Dendritic cell treated with granulocyte-macrophage colony-stimulating factor and Interleukin-4, amounts not matched to agents 40 ng/mL and 50 ng/mL, for 4 days (primary cell): Measurements from ENCODE around the gene PBRM1.

Experiments
- H3K27ac Mint-ChIP-seq: one replicate; pipeline ENCODE4 v1.8.0; 2022; ENCODE audit warnings: mild to moderate bottlenecking, mixed read lengths
- H3K27me3 Mint-ChIP-seq: one replicate; pipeline ENCODE4 v1.8.0; 2022; ENCODE audit warnings: mild to moderate bottlenecking, mixed read lengths
- H3K36me3 Mint-ChIP-seq: one replicate; pipeline ENCODE4 v1.8.0; 2022; ENCODE audit warnings: low read depth, mixed read lengths
- H3K4me1 Mint-ChIP-seq: one replicate; pipeline ENCODE4 v1.8.0; 2022; ENCODE audit warnings: low read depth, mixed read lengths
- H3K4me3 Mint-ChIP-seq: one replicate; pipeline ENCODE4 v1.8.0; 2022; ENCODE audit warnings: mild to moderate bottlenecking, moderate library complexity, mixed read lengths
- H3K9me3 Mint-ChIP-seq: one replicate; pipeline ENCODE4 v1.8.0; 2022; ENCODE audit warnings: mixed read lengths
- intact Hi-C: fragments of 100-400 bp; cut with micrococcal nuclease; formaldehyde crosslinking; loops from one replicate; pipeline ENCODE4 v1.15.0; 2022

PBRM1 gene

DNA sequence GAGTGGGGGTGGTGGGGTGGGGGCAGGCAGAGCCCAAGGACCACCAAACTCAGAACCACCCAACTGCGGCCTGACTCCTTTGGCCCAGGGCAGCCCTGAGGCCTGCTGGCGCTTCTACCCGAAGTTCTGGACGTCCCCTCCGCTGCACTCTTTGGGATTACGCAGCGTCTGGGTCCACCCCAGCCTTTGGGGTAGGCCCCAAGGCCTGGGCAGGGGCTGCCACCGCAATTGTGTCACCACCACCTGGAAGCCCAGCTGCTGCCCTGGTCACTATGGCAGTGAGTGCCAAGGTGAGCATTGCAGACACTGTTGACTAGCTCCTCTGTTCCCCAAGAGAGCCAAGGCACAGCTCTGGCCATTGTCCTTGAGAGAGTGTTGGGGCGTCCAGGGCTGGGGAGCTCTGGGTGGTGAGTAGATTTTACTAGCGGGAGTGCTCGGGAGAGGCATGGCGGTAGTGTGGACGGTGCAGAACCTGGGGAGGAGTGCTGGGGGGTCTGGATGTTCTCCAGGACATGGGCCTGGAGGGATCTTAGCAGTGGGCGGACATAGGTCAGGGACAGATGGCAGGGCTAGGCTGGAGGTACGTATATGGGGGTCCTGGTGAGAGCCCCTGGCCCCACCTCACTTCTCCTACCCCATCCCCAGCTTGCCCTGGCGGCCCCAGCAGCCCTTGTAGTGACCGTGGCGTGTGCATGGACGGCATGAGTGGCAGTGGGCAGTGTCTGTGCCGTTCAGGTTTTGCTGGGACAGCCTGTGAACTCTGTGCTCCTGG lies 164.8 kb downstream of the PBRM1 start:
- intact Hi-C loops, result no loop called here
- no peak overlapping the region for H3K27ac Mint-ChIP-seq
- no peaks in the 10 kb centered on the region for H3K9me3 Mint-ChIP-seq
- no peak overlapping the region for H3K4me3 Mint-ChIP-seq
- H3K4me1 Mint-ChIP-seq, result peaks cover 35% of the 10 kb centered on the region
- no peaks in the 10 kb centered on the region for H3K27me3 Mint-ChIP-seq
- peaks cover 100% of the 10 kb centered on the region for H3K36me3 Mint-ChIP-seq

DNA sequence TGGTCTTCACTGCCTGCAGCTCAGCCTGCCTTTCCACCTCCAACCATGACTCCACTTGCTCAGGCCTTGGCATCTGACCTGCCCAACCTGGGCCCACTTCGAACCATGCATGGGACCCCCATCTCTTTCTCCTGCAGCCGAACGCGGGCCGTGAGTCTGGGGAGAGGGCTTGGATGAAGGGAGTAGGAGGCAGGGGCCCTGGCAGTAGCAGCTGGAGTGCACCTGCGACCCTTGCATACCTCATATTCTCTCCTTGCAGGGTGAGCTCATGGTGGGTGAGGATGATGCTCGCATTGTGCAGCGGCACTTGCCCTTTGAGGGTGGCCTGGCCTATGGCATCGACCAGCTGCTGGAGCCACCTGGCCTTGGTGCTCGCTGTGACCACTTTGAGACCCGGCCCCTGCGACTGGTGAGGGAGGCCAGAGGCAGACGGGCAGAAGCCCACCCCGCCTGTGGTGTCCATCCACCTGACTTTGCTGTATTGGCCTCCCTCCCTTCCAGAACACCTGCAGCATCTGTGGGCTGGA lies 165.5 kb downstream of the PBRM1 start:
- Mint-ChIP-seq H3K9me3 (no peaks in the 10 kb centered on the region), H3K4me1 (peaks cover 37% of the 10 kb centered on the region), H3K27me3 (no peaks in the 10 kb centered on the region), H3K27ac (no peak overlapping the region), H3K4me3 (no peak overlapping the region), H3K36me3 (peaks cover 100% of the 10 kb centered on the region)
- intact Hi-C loops, result no loop called here

DNA sequence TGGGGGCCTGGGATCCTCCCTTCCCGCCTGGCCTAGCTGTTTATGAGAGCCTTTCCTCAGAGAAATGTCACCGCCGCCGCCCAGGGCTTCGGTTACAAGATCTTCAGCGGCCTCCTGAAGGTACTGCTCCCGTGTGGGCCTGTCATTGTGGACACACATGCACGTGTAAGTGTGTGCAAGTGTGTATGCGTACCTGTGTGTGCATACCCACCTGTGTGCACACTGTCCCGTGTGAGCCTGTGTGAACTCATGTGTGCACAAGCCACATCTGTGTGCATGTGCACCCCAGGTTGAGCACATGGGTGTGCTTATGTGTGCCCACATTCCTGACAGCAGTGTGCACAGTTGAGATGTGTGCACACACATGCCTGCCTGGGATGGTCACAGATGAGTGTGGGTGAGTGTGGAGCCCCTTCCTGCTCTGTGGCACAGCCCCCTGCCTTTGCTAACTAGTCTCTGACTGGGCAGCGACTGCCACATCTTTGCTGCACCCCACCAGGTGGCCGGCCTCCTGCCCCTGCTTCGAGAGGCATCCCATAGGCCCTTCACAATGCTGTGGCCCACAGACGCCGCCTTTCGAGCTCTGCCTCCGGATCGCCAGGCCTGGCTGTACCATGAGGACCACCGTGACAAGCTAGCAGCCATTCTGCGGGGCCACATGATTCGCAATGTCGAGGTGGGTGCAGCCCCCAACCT lies 166.1 kb downstream of the PBRM1 start:
- Mint-ChIP-seq H3K36me3 (peaks cover 100% of the 10 kb centered on the region), H3K4me1 (peaks cover 38% of the 10 kb centered on the region), H3K9me3 (no peaks in the 10 kb centered on the region), H3K27me3 (no peaks in the 10 kb centered on the region), H3K4me3 (no peak overlapping the region), H3K27ac (no peak overlapping the region)
- intact Hi-C loops, result no loop called here

DNA sequence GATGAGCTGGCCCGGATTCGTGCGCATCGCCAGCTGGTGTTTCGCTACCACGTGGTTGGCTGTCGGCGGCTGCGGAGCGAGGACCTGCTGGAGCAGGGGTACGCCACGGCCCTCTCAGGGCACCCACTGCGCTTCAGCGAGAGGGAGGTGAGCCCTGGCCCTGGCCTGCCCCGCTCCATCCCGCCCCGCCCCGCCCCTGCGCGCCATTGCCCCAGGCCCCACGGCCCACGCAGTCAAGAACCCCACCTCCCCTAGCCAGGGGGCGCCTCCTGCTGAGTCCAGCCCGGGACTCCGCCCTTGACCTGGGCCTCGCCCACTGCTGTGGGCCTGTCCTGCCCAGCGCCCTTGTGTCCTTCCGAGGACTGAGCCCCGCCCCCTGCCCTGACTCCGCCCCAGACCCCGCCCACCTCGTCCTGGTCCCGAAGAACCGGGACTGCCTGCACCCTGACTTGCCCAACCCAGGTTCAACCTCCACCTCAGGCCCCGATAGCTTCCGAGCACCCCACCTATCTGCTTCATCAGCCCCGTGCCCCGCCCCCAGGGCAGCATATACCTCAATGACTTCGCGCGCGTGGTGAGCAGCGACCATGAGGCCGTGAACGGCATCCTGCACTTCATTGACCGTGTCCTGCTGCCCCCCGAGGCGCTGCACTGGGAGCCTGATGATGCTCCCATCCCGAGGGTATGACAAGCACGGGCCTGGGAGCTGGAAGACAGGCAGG lies 166.8 kb downstream of the PBRM1 start:
- Mint-ChIP-seq H3K4me1 (peaks cover 31% of the 10 kb centered on the region), H3K4me3 (no peak overlapping the region), H3K36me3 (peaks cover 100% of the 10 kb centered on the region)

DNA sequence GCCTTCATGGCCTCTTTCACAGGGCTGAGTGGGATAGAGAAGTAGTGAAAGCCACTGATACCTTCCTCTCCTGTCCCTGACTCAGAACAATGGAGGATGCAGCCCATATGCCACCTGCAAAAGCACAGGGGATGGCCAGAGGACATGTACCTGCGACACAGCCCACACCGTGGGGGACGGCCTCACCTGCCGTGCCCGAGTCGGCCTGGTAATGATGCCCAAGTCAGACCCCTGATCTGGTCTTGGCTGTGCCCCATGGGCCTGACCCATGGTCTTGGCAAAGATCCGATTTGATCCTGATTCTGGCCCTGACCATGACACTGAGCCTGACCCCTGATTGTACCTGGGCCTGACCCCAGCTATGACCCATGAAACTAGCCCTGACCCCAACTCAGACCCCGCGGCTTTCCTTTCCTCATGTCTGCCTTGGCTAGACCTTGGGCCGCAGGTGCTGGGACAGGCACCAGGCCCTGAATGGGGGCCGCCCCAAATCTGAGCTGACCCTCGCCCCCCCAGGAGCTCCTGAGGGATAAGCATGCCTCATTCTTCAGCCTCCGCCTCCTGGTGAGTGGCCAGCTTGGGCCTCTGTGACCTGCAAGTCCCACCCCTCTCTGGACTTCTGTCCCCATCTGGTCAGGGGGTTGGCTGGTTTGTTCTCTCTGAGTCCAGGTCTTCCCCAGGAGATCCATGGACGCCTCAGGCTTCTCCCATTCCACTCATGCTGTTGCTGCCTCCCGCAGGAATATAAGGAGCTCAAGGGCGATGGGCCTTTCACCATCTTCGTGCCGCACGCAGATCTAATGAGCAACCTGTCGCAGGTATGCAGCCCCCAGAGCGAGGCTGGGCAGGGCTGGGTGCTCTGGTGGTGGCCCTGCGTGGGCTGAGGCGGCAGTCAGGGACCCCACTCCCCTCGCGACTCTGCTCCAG lies 167.7 kb downstream of the PBRM1 start:
- intact Hi-C loops, result no loop called here
- H3K27me3 Mint-ChIP-seq, result no peaks in the 10 kb centered on the region
- H3K4me1 Mint-ChIP-seq, result peaks cover 24% of the 10 kb centered on the region
- no peaks in the 10 kb centered on the region for H3K9me3 Mint-ChIP-seq
- H3K27ac Mint-ChIP-seq, result no peak overlapping the region
- peaks cover 100% of the 10 kb centered on the region for H3K36me3 Mint-ChIP-seq
- H3K4me3 Mint-ChIP-seq, result no peak overlapping the region

More for the DNA sequence above, 166.8 kb downstream of the PBRM1 start:
- H3K9me3 Mint-ChIP-seq, result no peaks in the 10 kb centered on the region
- no peak overlapping the region for H3K27ac Mint-ChIP-seq
- intact Hi-C loops, result no loop called here
- no peaks in the 10 kb centered on the region for H3K27me3 Mint-ChIP-seq

DNA sequence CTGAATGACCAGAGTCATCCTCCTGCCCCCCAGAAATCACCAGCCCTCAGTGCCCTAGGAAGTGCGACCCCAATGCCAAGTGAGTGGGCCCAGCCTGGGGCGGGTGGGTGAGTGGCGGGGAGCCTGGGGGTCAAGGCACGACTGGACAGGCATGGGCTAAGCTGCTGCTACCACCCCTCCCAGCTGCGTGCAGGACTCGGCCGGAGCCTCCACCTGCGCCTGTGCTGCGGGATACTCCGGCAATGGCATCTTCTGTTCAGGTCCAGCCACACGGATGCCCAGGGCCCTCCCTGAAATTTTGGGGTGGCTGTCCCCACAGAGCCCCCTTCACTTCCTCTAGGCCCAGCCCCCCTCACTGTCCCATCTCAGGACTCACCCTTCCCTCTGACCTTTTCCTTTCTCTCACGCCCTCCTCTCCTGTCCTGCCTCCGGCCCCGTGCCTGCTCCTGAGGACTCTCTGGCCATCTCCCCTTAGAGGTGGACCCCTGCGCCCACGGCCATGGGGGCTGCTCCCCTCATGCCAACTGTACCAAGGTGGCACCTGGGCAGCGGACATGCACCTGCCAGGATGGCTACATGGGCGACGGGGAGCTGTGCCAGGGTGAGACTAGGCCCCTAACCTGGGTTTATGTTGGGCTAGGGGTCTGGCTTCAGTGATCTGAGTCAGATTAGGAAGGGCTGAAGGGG lies 169.1 kb downstream of the PBRM1 start:
- no peaks in the 10 kb centered on the region for H3K27me3 Mint-ChIP-seq
- H3K4me3 Mint-ChIP-seq, result no peak overlapping the region
- no peak overlapping the region for H3K27ac Mint-ChIP-seq
- peaks cover 34% of the 10 kb centered on the region for H3K4me1 Mint-ChIP-seq
- H3K36me3 Mint-ChIP-seq, result peaks cover 100% of the 10 kb centered on the region
- intact Hi-C loops, result no loop called here
- H3K9me3 Mint-ChIP-seq, result no peaks in the 10 kb centered on the region

DNA sequence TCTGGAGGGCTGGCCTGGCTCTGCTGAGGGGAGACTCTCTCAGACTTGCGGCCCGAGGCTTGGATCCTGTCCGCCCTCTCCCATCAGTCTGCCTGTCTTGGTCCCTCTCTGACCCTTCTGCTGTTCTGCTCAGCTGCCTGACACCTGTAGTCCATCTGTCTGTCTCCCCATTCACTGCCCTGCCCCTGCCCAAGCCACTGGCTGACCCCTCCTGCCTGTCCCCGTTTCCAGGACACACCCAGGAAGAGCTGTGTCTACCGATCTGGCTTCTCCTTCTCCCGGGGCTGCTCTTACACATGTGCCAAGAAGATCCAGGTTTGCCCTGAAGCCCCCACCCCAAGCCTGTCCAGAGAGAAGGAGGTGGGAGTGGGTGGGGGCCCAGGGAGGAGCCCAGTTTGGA lies 170.5 kb downstream of the PBRM1 start:
- no peaks in the 10 kb centered on the region for H3K27me3 Mint-ChIP-seq
- H3K4me3 Mint-ChIP-seq, result no peak overlapping the region
- H3K27ac Mint-ChIP-seq, result peak overlapping the region; percentile 44
- H3K9me3 Mint-ChIP-seq, result no peaks in the 10 kb centered on the region
- H3K36me3 Mint-ChIP-seq, result peaks cover 100% of the 10 kb centered on the region
- H3K4me1 Mint-ChIP-seq, result peaks cover 36% of the 10 kb centered on the region
- intact Hi-C loops, result no loop called here

DNA sequence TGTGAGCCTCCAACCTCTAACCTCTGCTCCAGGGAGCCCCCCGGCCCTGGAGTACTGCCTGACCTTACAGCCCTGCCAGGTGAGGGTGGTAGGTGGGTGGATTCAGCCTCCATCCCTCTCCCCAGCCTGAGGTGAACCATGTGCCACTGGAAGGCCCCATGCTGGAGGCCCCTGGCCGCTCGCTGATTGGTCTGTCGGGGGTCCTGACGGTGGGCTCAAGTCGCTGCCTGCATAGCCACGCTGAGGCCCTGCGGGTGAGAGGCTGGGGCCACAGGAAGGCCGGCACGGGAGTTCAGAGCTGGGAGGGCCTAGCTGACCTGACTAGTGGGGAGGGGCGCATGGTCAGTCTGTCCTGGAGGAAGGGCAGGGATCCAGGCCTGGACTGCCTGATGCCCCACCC lies 171.1 kb downstream of the PBRM1 start:
- Mint-ChIP-seq H3K4me1 (peaks cover 42% of the 10 kb centered on the region), H3K4me3 (no peak overlapping the region), H3K27ac (no peak overlapping the region), H3K36me3 (peaks cover 100% of the 10 kb centered on the region), H3K9me3 (no peaks in the 10 kb centered on the region), H3K27me3 (no peaks in the 10 kb centered on the region)
- intact Hi-C loops, result no loop called here

DNA sequence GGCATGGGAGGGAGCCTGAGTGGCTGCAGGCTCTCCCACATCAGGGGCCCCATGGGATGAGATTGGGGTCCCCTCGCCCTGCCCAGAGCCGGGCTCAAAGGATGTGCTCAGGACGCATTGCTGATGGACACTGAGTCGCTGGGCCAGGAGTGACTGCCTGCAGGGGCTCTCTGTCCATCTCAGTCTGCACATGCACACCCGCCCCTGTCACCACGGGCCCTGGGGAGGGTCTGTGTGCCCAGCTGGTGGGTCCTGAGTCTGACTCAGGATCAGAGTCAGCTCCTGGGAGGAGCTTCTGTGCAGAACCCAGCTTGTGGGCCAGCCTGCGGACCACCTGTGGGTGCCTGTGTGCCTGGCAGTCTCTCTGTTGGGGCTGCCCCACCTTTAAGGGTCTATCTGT lies 172.4 kb downstream of the PBRM1 start:
- Mint-ChIP-seq H3K4me1 (peaks cover 45% of the 10 kb centered on the region), H3K9me3 (no peaks in the 10 kb centered on the region), H3K27me3 (no peaks in the 10 kb centered on the region), H3K36me3 (peaks cover 100% of the 10 kb centered on the region), H3K27ac (no peak overlapping the region), H3K4me3 (no peak overlapping the region)
- intact Hi-C loops, result no loop called here

DNA sequence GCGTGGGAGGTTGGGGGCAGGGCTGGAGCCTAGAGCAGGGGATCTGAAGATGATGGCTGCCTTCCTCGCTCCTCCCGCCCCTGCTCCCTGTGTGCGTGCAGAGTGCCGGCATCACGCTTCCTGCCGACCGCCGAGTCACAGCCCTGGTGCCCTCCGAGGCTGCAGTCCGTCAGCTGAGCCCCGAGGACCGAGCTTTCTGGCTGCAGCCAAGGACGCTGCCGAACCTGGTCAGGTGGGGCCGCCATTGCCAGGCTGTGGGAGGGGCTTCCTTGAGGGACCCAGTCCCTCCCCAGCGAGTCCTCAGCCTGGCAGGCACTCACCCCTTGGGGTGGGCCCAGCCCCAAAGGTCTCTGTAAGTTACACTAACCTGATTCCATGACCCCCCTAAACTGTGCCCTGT lies 173.0 kb downstream of the PBRM1 start:
- peaks cover 100% of the 10 kb centered on the region for H3K36me3 Mint-ChIP-seq
- H3K27me3 Mint-ChIP-seq, result no peaks in the 10 kb centered on the region
- H3K27ac Mint-ChIP-seq, result no peak overlapping the region
- peaks cover 44% of the 10 kb centered on the region for H3K4me1 Mint-ChIP-seq
- H3K4me3 Mint-ChIP-seq, result no peak overlapping the region
- H3K9me3 Mint-ChIP-seq, result no peaks in the 10 kb centered on the region
- intact Hi-C loops, result no loop called here

DNA sequence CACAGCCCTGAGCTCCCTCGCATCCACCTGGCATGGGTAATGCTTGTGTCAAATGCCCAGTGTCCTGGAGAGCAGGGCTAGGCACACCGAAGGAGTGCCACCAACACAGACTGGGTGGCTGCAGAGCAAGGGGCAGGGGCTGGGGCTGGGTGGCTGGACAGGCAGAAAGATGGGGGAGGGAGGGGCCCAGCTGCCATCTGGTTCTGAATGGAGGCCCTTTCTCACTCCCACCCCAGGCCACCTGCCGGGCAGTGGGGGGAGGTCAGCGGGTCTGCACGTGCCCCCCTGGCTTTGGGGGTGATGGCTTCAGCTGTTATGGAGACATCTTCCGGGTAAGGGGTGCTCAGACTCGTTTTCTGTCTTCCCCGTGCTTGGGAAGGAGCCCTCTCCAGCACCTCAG lies 173.6 kb downstream of the PBRM1 start:
- H3K4me1 Mint-ChIP-seq, result peaks cover 48% of the 10 kb centered on the region
- intact Hi-C loops, result no loop called here
- H3K9me3 Mint-ChIP-seq, result no peaks in the 10 kb centered on the region
- no peak overlapping the region for H3K27ac Mint-ChIP-seq
- no peak overlapping the region for H3K4me3 Mint-ChIP-seq
- H3K27me3 Mint-ChIP-seq, result no peaks in the 10 kb centered on the region
- H3K36me3 Mint-ChIP-seq, result peaks cover 100% of the 10 kb centered on the region

DNA sequence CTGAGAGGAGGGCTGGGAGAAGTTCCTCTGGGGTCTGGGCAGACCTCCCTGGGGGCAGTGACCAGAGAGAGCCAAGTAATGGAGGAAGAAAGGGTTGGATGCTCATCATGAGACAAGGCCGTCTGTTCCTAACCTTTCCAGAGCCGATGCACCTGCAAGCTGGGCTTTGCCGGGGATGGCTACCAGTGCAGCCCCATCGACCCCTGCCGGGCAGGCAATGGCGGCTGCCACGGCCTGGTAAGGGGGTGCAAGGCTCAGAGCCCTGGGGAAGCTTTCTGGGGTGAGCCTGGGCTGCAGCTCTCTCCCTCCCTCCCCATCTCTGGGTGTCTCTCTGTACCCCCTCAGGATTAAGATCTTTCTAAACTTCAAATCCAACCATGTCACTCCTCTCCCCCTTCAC lies 174.2 kb downstream of the PBRM1 start:
- intact Hi-C loops, result no loop called here
- Mint-ChIP-seq H3K27me3 (no peaks in the 10 kb centered on the region), H3K27ac (no peak overlapping the region), H3K9me3 (no peaks in the 10 kb centered on the region), H3K4me1 (peaks cover 48% of the 10 kb centered on the region), H3K4me3 (no peak overlapping the region), H3K36me3 (peaks cover 100% of the 10 kb centered on the region)

DNA sequence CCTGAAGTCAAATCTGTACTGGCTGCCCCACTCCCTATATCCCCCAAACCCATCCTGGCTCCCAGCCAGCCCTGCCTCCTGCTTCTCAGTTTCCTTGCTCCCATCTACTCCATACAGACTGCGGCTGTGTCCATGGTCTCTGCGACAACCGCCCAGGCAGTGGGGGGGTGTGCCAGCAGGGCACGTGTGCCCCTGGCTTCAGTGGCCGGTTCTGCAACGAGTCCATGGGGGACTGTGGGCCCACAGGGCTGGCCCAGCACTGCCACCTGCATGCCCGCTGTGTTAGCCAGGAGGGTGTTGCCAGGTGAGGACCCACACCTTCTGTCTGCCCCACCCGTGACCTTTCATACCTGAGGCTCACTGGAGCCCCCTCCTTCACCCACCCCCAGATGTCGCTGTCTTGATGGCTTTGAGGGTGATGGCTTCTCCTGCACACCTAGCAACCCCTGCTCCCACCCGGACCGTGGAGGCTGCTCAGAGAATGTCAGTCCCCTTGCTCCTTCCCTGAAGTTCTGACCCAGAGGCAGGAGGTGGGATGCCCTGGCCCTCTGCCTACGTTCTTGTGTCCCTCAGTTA lies 175.9 kb downstream of the PBRM1 start:
- Mint-ChIP-seq H3K4me3 (no peak overlapping the region), H3K9me3 (no peaks in the 10 kb centered on the region), H3K27me3 (no peaks in the 10 kb centered on the region), H3K27ac (no peak overlapping the region), H3K4me1 (peaks cover 46% of the 10 kb centered on the region), H3K36me3 (peaks cover 100% of the 10 kb centered on the region)
- intact Hi-C loops, result no loop called here
